Prostate gland (tissue), 2 donors: ENCODE measurements around the gene NSD2.

Experiments
- POLR2A ChIP-seq: fragments of 450-650 bp; IDR thresholded peaks from one replicate; pipeline ENCODE4 v1.6.1; 2016; ENCODE audit warnings: antibody characterized with exemption, mild to moderate bottlenecking
- POLR2AphosphoS5 ChIP-seq: sonication (generic); formaldehyde crosslinking; IDR thresholded peaks from one replicate; pipeline ENCODE4 v1.6.1; 2017; ENCODE audit warnings: antibody characterized with exemption
- TF ChIP-seq, protein P1 (sequence below), 4 experiments: fragments of 200-600 bp in 2 of 4; fragments of 450-650 bp in 2 of 4; sonication (generic) in 2 of 4; IDR thresholded peaks; 1 replicate in 3 of 4; 2 replicates in 1 of 4; pipeline ENCODE4 v1.5.1; 2016 to 2019; ENCODE audit warnings: antibody characterized with exemption in 4 of 4, mild to moderate bottlenecking in 2 of 4, moderate library complexity in 2 of 4

DNA sequence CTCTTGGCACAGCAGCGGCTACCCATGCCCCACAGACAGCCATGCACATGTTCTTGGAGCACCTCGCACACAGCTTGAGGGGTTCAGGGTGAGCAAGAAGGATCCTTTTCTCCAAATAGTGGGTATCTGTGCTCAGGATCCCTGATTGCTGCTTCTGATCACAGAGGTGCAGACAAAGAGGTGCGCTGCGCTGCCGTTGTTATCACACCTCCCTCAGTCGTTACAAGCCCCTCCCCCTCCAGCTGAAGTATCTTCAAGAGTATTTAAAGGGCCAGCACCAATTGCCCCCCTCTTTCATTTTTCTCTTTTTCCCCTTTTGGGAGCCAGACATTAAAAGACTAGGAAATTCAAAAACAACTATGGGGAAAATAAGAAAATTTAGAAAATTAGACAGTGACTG is 93.2 kb downstream of the NSD2 start:
- TF ChIP-seq, protein P1, sequence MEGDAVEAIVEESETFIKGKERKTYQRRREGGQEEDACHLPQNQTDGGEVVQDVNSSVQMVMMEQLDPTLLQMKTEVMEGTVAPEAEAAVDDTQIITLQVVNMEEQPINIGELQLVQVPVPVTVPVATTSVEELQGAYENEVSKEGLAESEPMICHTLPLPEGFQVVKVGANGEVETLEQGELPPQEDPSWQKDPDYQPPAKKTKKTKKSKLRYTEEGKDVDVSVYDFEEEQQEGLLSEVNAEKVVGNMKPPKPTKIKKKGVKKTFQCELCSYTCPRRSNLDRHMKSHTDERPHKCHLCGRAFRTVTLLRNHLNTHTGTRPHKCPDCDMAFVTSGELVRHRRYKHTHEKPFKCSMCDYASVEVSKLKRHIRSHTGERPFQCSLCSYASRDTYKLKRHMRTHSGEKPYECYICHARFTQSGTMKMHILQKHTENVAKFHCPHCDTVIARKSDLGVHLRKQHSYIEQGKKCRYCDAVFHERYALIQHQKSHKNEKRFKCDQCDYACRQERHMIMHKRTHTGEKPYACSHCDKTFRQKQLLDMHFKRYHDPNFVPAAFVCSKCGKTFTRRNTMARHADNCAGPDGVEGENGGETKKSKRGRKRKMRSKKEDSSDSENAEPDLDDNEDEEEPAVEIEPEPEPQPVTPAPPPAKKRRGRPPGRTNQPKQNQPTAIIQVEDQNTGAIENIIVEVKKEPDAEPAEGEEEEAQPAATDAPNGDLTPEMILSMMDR (IDR thresholded peaks at IDR 0.05) = no peak
- TF ChIP-seq POLR2AphosphoS5 (no peak), POLR2A (no peak)
